Stimulated activated naive CD4-positive, alpha-beta T cell (primary cell): ENCODE data around the gene RASD2.

Experiments
- DNase-seq, 6 experiments: peaks; one replicate each; lab custom pipeline; 2025; lab: John Stamatoyannopoulos, UW

The RASD2 gene

DNA sequence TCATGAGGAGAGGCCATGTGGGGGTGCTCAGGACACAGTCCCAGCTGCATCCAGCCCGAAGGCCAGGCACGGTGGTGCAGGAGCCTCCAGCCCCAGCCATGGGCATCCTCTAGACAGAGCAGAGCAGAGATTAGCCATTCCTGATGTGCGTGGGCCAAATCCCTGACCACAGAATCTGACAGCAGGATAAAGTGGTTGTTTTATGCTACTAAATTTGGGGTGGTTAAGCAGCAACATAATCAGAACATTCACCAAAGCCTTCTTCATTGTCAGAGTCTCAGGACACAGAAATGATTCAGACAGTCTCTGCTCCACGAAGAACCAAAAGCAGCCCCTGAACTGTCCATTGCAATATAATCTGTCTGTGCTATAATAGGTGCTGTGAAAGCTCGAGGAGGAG, 19.7 kb downstream of the RASD2 start:
- no peak for DNase-seq

DNA sequence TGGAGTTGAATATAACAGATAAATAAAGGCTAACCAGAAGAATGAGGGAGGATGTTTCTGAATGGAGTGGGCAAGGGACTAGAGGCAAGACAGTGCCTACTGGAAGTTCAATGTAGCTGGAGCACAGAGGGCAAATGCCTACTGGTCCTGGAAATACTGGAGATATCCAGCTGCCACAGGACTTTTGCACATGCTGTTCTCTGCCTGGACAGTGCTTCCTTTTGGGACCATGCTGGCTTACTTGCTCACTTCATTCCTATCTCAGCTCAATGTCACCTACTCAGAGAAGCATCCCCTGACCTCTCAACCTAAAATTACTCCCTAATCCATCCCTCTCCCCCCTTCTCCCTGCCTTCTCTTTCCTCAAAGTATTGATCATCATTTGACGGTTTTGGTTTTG, 20.2 kb downstream of the RASD2 start:
- DNase-seq = no peak

DNA sequence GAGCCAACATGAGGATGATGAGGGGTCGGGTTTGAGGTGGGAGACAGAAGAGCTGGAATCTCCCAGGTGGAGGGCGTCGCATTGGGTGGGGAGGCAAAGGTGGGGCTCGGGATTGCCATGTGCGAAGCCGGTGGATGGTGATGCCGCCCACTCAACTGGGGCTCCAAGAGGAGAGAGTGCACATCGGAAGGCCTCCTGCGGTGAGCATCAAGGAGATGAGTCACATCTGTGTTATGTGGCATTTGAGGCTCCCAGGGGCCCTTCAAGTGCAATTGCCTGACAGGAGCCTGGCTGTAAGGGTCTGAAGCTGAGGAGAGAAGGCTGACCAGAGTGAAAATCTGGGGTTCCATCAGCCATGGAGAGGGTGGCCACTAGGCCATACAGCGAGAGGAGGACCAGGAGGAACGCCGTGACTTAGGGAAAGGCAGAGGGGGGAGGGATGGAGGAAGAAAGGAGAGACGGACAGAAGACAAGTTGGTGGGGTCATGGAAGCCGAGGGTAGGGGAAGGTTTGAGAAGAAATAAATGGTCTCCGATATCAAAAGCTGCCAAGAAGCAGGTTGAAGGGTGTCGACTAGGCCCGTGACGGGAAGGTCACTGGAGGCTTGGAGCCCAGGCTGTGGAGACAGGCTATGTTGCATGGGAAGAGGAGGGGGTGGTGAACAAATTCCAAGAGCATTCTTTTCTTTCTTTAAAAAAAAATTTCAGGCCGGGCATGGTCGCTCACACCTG, 21.3 kb downstream of the RASD2 start:
- no peak for DNase-seq

DNA sequence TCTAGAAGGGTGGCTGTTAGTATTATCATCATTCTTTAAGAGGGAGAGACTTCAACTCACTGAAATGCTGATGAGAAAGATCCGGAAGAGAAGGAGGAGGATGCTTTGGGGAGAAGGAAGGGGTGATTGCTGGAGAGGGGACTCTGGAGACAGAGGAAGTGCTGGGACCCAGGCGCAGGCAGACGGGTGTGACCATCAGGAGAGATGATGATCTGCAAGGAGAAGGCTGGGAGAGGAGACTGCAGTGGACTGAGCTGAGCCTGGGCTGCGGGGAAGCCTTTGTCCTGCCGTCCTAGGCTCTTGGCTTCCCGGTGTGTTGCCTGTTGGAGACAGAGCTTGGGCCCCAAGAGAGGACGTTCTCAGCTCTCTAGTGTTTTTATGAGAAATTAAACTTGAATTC, 22.6 kb downstream of the RASD2 start:
- no peak for DNase-seq

DNA sequence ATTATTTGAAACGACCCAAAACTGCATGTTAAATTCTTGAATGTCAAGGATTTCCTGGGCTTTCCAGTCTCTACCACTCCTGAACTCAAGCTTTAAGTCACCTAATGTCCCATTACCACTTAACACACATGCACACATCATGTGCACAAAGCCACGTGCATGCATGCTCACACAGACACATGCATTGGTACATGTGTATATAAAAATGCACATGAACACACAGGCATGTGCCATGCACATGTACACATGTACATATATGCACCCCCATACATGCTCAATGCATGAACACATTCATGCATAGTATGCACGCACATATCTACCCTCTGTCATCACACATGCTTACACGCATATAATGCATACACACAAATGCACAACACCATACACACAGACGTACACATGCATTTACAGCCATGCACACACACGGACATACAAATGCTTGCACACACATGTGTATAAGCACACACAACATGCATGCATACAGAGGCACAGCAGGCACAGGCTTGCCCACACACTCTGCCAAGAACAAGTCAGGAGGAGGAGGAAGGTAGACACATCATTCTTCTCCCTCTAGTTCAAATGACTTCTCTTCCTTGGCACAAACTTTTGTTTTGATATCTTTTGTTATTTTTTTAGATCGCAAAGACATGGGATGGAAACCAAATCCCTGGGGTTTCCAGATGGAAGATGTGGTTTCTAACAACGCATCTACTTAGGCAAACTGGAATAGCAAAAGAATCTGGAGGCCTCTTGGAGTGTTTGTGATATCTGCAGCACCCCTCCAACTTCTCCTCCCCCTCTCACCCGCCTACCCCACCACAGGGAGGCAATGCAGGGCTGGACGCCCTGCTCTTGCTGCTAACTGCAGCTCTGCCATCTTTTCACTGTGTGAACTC, 24.6 kb downstream of the RASD2 start:
- no peak for DNase-seq

DNA sequence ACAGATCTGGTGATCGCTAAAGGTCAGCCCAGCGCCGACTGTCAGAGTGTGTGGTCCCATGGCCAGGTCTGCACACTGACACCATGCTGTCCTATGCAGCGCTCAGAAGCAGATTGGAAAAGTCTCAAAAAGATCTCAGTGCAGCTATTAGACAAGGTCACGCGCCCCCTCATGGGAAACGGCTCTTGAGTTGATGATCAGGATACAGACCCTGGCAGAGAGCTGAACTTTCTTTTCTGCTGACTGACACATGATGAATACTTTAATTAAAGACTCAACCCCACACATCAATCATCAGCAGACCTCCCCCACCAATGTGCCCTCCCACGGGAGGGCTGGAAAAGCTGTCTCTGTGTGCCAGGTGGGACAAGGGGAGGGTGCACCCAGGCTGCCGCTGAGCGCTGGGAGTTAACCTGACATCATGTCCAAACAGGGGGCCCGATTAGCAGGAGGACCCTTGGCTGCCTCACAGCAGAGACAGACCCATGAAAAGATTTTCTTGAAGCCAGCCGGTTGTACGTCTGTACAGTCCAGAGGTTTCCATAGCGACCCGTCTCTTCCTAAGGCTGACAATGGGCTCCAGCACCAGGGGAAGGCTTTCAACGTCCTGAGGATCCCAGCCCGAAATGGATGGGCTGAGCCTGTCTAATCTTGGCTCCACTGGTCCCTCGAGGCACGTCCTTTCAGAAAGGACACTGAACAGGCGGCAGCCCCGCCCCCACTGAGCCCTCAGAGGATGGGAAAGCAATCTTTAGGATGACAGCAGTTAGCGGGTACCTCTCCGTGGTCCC, 26.9 kb downstream of the RASD2 start:
- no peak for DNase-seq

DNA sequence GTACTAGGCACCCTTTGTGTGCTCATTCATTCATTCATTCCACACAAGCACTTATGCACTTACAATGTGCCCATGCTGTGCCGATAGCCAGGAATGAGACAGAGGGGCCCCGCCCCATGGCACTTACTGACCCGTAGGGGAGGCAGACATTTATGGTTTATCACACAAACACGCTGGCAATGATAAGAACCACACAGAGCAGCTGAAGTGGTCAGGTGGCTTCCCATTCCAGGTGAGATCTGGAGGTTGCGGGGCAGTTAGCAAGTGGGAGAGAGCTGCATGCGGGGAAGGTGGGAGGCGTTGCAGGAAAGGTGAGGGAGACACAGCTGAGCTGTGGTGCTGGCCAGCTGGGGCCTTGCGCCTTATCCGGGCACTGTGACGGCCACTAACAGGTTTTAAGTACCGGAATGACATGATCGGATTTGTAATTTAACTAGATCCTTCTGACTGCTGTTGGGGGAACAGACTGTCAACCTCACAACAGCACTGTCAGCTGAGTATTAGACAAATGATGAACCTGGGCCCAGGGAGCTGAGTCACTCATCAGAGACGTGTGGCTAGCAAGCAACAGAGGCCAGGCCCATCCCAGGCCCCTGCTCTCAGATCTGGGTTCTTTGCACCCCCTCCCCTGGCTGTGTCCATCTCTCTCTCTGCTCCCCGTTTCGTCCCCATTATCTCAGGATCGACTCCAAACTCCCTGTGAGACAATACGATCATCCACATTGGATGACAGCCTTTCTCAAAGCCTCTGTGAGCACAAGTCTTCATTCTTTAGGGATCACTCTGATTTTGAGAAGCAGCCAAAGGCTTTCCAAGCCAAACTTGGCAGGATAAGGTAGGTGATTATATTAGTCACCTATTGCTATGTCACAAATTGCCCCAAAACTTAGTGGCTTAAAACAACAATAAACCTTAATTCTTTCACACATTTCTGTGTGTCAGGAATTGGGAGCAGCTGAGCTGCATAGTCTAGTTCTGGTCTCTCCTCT, 28.4 kb downstream of the RASD2 start:
- DNase-seq = no peak

DNA sequence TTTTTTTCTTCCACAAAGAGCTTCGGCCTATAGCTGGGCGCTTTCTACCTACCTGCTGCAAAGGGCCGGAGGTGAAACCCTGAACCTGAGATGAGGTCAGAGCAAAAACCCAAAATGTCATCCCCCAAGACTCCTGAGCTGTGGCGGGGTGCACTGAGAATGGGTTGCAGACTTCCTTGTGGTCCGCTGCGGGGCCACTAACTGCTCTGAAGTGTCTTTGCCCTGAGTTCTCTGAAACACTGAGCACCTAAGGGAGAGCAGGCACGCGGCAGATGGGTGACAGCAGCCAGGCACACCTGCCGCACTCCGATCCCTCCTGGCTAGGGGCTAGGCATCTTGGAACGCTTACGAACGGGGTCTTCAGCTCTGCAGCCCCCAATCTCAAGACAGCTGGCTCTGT, 29.3 kb downstream of the RASD2 start:
- no peak for DNase-seq

DNA sequence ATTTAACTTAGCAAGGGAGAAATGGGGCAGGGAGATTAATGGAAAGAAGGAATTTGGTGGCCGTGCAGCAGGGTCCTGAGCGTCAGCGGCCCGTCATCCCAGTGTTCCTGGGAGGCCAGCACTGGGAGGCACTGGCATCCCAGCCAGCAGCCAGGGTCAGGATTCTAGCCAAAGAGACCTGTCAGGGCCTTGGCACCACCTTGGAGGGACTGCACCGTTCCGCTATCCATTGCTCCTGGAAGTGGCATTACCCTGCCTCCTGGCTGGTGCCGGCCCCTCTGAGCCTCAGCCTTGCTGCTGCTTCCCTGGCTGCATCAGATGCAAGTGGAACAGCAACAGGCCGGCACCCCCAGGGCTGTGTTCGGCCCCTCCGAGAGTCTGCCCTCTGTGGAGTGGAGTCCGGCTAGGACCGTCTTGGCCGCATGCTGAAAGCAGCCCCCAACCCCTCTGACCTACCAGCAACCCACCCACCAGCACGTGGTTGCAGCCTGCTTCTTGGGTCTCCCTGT, 30.1 kb downstream of the RASD2 start:
- DNase-seq = no peak

DNA sequence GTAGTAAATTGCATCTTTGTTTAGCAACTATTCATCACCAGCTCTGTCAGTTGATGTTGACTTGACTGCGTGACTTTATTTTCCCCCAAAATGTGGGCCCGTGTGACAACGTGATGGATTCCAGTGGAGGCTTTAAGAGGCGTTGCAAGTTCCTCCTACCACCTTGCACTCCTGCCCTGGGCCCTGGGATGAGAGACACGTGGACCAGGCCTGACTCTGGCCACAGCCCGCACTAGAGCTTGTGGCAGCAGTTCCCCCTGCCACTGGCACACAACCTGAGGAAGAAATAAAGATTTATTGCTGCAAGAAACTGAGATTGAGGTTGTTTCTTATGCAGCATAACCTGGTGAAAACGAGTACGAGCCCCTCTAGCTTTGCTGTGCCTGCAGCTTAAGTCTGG, 31.9 kb downstream of the RASD2 start:
- no peak for DNase-seq

DNA sequence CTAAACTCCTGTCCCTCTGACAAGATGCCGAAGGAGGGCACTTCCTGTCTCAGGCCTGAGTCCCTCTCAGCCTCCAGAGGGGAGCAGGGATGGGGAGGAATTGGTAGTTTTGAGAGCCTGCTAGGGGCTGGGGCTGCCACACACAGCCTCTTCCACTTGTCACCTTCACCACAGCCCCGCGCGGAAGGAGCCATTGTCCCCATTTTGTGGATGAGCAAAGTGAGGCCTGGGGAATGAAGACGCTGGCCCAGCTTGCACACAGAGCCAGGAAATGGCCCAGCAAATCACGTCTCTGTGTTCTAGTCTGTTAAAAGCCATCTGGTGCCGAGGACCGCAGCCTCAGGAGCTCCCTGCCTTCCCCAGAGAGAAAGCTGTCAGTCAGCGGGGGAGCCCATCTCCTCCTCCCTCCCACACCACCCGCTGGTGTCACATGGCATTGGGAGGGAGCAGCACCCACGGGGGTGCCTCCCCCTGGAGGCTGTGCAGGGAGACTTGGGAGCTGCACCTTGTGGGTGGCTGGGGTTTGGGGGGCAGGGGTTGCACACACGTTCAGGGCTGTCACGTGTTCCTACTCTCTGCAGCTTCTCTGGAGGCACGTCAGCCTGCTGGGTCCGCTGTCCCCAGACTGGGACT, 34.6 kb downstream of the RASD2 start:
- no peak for DNase-seq

DNA sequence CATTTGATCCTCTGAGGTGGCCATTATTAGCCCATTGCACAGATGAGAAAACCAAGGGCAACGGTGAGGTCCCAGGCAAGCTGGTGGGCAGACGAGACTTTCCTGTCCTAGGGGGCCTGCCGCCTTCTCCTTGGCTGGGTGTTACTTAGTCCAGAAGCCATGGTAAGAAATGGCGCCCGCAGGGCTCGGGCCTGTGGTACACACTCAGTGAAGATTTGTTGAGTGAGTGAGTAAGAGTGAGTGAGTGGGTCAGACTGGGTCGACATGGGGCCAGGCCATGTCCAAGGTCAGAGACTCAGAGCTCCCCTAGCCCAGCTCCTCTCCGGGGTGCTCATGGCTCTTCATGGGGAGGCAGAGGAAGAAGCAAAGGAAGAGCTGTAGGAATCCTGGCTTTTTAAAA, 36.0 kb downstream of the RASD2 start:
- no peak for DNase-seq

DNA sequence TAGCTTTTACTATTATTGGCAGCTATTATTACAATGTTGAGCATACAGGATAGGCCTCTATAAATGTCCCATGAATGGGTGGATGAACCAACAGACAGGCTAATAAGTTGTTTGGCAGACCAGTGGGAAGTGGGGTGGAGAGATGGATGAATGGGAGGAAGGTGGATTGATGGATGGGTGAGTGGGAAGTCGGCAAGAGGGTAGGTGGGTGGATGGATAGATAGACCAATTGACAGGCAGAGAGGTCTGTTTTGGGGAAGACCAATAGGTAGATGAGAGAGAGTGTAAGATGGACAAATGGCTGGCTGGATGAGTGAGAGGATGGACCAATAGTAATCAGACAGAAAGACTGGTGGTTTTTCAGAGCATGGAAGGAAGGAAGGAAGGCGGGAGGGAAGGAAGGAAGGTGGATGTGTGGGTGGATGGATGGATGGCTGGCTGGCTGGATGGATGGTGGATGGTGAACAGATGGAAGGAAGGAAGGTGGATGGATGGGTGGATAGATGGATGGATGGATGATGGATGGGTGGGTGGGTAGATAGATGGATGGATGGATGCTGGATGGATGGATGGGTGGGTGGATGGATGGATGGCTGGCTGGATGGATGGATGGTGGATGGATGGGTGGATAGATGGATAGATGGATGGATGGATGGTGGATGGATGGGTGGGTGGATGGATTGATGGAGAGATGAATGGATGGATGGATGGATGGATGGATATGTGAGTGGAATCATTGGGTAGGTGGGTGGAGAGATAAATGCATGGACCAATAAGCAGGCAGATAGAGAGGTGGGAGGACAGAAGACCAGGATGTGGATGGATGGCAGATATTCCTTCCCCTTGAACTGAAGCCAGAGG, 37.4 kb downstream of the RASD2 start:
- DNase-seq = no peak

DNA sequence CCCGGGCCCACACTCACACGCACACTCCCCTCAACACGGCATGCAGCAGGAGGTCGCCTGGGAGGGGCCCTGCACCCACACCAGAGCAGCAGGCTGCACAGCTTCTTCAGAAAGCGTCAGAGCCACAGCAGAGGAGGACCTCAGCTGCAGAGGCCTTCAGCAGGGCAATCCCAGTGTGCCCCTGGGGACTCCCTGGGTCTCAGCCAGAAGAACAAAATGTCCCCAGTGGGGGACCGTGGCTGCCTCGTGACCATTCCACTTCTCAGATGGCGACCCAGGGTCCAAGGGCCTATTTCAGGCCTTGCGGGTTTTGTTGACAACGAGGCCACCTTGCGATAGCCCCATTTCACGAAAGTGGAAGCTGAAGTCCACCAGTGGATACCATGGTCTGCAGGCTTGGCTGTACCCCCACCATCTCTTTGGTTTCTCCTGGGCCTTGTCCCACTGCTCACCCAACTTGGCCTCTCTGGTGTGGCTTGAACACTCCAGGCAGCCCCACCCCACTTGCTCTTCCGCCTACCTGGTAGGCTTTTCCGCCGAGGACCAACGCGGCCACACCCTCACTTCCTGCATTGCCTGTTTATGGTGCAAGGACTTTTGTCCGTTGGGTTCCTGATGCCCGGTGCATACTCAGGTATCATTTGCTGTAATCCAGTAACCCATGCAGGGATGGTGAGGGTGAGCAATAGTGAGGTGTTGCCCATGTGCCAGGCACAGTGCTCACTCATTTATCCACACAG, 38.4 kb downstream of the RASD2 start:
- no peak for DNase-seq

DNA sequence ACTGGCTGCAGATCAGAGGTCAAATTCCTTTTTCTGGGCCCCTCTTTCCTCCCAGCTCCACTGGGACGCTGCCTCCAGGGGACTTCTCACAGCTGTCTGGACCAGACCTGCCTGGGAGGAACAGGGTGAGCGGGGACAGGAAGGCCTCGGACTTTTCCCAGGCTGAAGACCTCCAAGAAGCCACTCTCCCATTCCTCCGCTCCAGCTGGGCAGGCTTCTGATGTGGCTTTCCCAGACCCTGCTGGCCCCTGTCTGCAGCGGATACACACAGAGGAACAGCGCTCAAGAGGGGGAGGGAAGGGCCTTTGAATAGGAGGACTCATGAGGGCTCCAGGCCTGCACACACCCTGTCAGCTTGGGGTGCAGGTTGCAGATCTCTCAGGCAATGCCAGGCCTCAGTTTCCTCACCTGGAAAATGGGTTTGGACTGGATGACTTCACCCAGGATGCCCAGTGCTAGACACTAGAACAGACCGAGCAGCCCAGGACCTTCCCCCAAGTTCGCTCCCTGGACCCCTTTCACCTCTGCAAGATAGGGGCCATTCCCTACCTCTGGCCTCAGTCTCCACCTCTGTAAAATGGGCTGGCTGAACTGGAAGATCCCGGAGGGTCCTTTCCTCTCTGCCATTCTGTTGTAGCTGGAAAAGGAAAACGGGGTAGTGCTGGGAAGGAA, 39.9 kb downstream of the RASD2 start:
- no peak for DNase-seq

DNA sequence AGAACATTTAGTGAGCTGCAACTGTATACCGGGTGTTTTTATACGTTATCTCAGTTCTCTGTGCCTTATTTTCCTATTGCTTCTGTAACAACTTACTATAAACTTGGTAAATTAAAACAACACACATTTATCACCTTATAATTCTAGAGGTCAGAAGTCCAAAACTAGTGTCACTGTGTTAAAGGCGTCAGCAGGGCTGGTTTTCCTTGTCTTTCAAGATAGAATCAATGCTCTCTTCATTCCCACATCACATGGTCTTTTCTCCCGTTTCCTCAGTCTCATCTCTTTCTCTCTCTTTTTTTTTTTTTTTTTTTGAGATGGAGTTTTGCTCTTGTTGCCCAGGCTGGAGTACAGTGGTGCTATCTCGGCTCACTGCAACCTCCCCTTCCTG, 40.4 kb downstream of the RASD2 start:
- no peak for DNase-seq

DNA sequence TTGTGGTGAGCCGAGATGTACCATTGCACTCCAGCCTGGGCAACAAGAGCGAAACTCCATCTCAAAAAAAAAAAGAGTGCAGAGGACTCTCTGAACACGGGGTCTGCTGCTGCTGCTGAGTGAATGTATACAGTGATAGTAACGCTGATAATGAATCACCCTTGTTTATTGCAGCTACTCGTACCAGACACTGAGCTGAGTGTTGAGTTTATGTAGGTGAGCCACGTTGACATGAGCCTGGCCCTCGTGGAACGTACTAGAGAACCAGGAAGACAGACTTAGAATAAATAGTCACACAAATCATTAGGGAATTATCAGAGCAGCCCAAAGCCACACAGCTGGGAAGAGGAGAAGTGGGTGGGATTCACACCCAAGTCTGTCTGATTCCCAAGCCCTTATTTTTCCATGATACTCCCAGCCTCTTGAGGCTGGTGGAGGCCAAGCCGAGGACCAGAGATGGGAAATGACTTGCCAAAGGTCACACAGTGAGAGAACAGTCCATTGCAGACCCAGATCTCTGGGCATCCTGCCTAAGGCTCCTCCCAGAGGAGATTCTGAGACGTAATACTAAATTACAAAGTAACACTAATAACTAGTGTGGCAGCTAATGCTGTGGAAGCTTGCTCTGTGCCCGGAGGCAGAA, 41.7 kb downstream of the RASD2 start:
- no peak for DNase-seq
